Glutamatergic neuron (in vitro differentiated cells): Measurements from ENCODE around the gene TRIM64C. TPM values are rescaled to one million over a fixed set of nuclear protein-coding genes. Genes with fewer than 3 reads are reported as not detected.
"Not testable (repeated sequence)": the region's sequence is repeated elsewhere in the genome, so short reads cannot be mapped to it uniquely, and the experiment has no call there.

Source experiments
- DNase-seq: peaks from one replicate; pipeline ENCODE4 v3.0.0; 2022
- H3K27ac Mint-ChIP-seq: one replicate; pipeline ENCODE4 v1.8.0; 2020; ENCODE audit warnings: mild to moderate bottlenecking, mixed read lengths, inconsistent platforms; ENCODE audit not compliant: unreplicated experiment
- H3K27me3 Mint-ChIP-seq: one replicate; pipeline ENCODE4 v1.8.0; 2020; ENCODE audit warnings: mild to moderate bottlenecking, moderate library complexity, mixed read lengths, inconsistent platforms; ENCODE audit not compliant: unreplicated experiment
- H3K36me3 Mint-ChIP-seq: one replicate; pipeline ENCODE4 v1.8.0; 2020; ENCODE audit warnings: mild to moderate bottlenecking, mixed read lengths, inconsistent platforms; ENCODE audit not compliant: unreplicated experiment
- H3K4me1 Mint-ChIP-seq: one replicate; pipeline ENCODE4 v1.8.0; 2020; ENCODE audit warnings: mild to moderate bottlenecking, low read depth, mixed read lengths, inconsistent platforms; ENCODE audit not compliant: unreplicated experiment
- H3K4me3 Mint-ChIP-seq: one replicate; pipeline ENCODE4 v1.8.0; 2020; ENCODE audit warnings: mild to moderate bottlenecking, mixed read lengths, inconsistent platforms; ENCODE audit not compliant: unreplicated experiment
- H3K9me3 Mint-ChIP-seq: one replicate; pipeline ENCODE4 v1.8.0; 2020; ENCODE audit warnings: mild to moderate bottlenecking, moderate library complexity, mixed read lengths, inconsistent platforms; ENCODE audit not compliant: unreplicated experiment
- long read RNA-seq: library from polyadenylated mRNA; unstranded; transcript quantifications from one replicate; pipeline ENCODE4 v2.0.0, GENCODE V29; 2020; ENCODE audit not compliant: unreplicated experiment
- total RNA-seq: library from RNA; stranded (reverse); fragmentation: NEBNext Ultra II Directional; extraction: Animal tissue kit (Norgen Biotek cat#: 25700); gene quantifications from one replicate; pipeline ENCODE4 v1.2.1, GENCODE V29; 2021; ENCODE audit not compliant: unreplicated experiment

Gene TRIM64C
- not detected for total RNA-seq
- long read RNA-seq = 0 reads

- not testable (repeated sequence) for DNase-seq, H3K4me3 Mint-ChIP-seq, H3K27ac Mint-ChIP-seq, H3K36me3 Mint-ChIP-seq, H3K27me3 Mint-ChIP-seq, H3K9me3 Mint-ChIP-seq, H3K4me1 Mint-ChIP-seq
Observed at GRCh38 chr11:49059012-49059411, at the start of gene TRIM64C. TRIM64C (minus strand) TSS chr11:49059112; CDS start chr11:49059112, 0 bp downstream.

GRCh38 chr11:49102356-49102755, 43.4 kb upstream of the TRIM64C start:
- not testable (repeated sequence) for H3K36me3 Mint-ChIP-seq, H3K4me3 Mint-ChIP-seq, H3K9me3 Mint-ChIP-seq, DNase-seq, H3K27ac Mint-ChIP-seq, H3K4me1 Mint-ChIP-seq, H3K27me3 Mint-ChIP-seq

GRCh38 chr11:49069897-49070296, 11.0 kb upstream of the TRIM64C start:
- not testable (repeated sequence) for H3K27me3 Mint-ChIP-seq, H3K9me3 Mint-ChIP-seq, H3K4me3 Mint-ChIP-seq, H3K36me3 Mint-ChIP-seq, DNase-seq, H3K4me1 Mint-ChIP-seq, H3K27ac Mint-ChIP-seq

GRCh38 chr11:49049821-49050220, 9.1 kb downstream of the TRIM64C start:
- H3K9me3 Mint-ChIP-seq, DNase-seq, H3K36me3 Mint-ChIP-seq, H3K4me3 Mint-ChIP-seq, H3K4me1 Mint-ChIP-seq, H3K27ac Mint-ChIP-seq, H3K27me3 Mint-ChIP-seq: not testable (repeated sequence)

- not testable (repeated sequence) for H3K4me3 Mint-ChIP-seq, H3K4me1 Mint-ChIP-seq, H3K36me3 Mint-ChIP-seq, H3K27ac Mint-ChIP-seq, H3K9me3 Mint-ChIP-seq, H3K27me3 Mint-ChIP-seq, DNase-seq
Observed at GRCh38 chr11:49048229-49048628, 10.7 kb downstream of the TRIM64C start.

GRCh38 chr11:49028523-49028922, 30.4 kb downstream of the TRIM64C start, which contains the start of gene TRIM49B:
TRIM49B (plus strand) TSS chr11:49028823; CDS start chr11:49031600, 2,777 bp downstream.
- H3K4me1 Mint-ChIP-seq, H3K27me3 Mint-ChIP-seq, H3K9me3 Mint-ChIP-seq, H3K27ac Mint-ChIP-seq, H3K36me3 Mint-ChIP-seq, H3K4me3 Mint-ChIP-seq, DNase-seq: not testable (repeated sequence)

Other genes with a start within 250 kb of the TRIM64C start
- gene TRIM51G, start 75.2 kb downstream of the TRIM64C start, total RNA-seq = not detected
- gene TRIM49B, start 30.3 kb downstream of the TRIM64C start, total RNA-seq = 0.96 TPM
- gene FOLH1, start 149.5 kb upstream of the TRIM64C start, total RNA-seq = 1.1 TPM